CD4-positive, alpha-beta T cell (primary cell): ENCODE data around the gene SOCS6. TPM values are rescaled to one million over a fixed set of nuclear protein-coding genes. Genes with fewer than 3 reads are reported as not detected.

Source experiments
- ATAC-seq: fragments of 200-7000 bp; cut with Tn5 transposase; one replicate; pipeline ENCODE4 v1.10.0; 2022; ENCODE audit warnings: mild to moderate bottlenecking; ENCODE audit not compliant: poor library complexity
- CTCF ChIA-PET: fragments of 350-600 bp; sonication (Branson Sonifier 250); formaldehyde crosslinking; loops from one replicate; lab custom pipeline; 2021; ENCODE audit warnings: antibody characterized with exemption, inconsistent platforms; lab: Charles Lee
- POLR2A ChIA-PET: fragments of 350-600 bp; sonication (Branson Sonifier 250); formaldehyde crosslinking; loops from one replicate; lab custom pipeline; 2021; ENCODE audit warnings: antibody characterized with exemption, inconsistent platforms; lab: Charles Lee
- DNase-seq, 14 experiments: peaks; one replicate each; pipeline ENCODE4 v3.0.0-alpha.2; 2013 to 2020; ENCODE audit warnings: mixed read lengths in 2 of 14
- H3K27ac ChIP-seq, 2 donors: one replicate each; pipeline versions ENCODE4 v1.5.1 to v1.7.0; 2013; ENCODE audit warnings: low read length in 2 of 2, low read depth in 1 of 2, mild to moderate bottlenecking in 1 of 2
- H3K27me3 ChIP-seq, 2 experiments: 1 replicate in 1 of 2; 2 replicates in 1 of 2; pipeline versions ENCODE4 v1.6.1 to v1.7.0; 2013; ENCODE audit warnings: low read length in 2 of 2, control low read depth in 1 of 2, mild to moderate bottlenecking in 1 of 2, moderate library complexity in 1 of 2; ENCODE audit not compliant: insufficient read depth in 2 of 2, control insufficient read depth in 1 of 2
- H3K36me3 ChIP-seq: one replicate; pipeline ENCODE4 v1.6.1; 2013; ENCODE audit warnings: low read length, control low read depth; ENCODE audit not compliant: insufficient read depth
- H3K4me1 ChIP-seq: one replicate; pipeline ENCODE4 v1.6.1; 2013; ENCODE audit warnings: low read length, control low read depth; ENCODE audit not compliant: insufficient read depth
- H3K4me3 ChIP-seq: one replicate; pipeline ENCODE4 v1.5.1; 2013; ENCODE audit warnings: mild to moderate bottlenecking, low read length, moderate library complexity
- H3K9me3 ChIP-seq, 2 experiments: 1 replicate in 1 of 2; 2 replicates in 1 of 2; pipeline versions ENCODE4 v1.6.1 to v1.7.0; 2013; ENCODE audit warnings: low read length in 2 of 2, mild to moderate bottlenecking in 2 of 2, control low read depth in 1 of 2, moderate library complexity in 1 of 2; ENCODE audit not compliant: control insufficient read depth in 1 of 2, insufficient read depth in 1 of 2
- H3K27ac Mint-ChIP-seq: one replicate; pipeline ENCODE4 v1.8.0; 2020; ENCODE audit warnings: mixed read lengths
- H3K27me3 Mint-ChIP-seq: one replicate; pipeline ENCODE4 v1.8.0; 2021; ENCODE audit warnings: mixed read lengths
- H3K36me3 Mint-ChIP-seq: one replicate; pipeline ENCODE4 v1.8.0; 2021; ENCODE audit warnings: low read depth, mixed read lengths
- H3K4me1 Mint-ChIP-seq: one replicate; pipeline ENCODE4 v1.8.0; 2021; ENCODE audit warnings: low read depth, mixed read lengths
- H3K4me3 Mint-ChIP-seq: one replicate; pipeline ENCODE4 v1.8.0; 2020; ENCODE audit warnings: mild to moderate bottlenecking, mixed read lengths
- H3K9me3 Mint-ChIP-seq: one replicate; pipeline ENCODE4 v1.8.0; 2020; ENCODE audit warnings: mixed read lengths
- intact Hi-C, 2 experiments: fragments of 100-400 bp; cut with DNase I in 1 of 2; cut with micrococcal nuclease in 1 of 2; formaldehyde crosslinking; loops; one replicate each; pipeline versions ENCODE4 v1.15.1 to v1.9.0; 2023 to 2025; cut with DNase I, micrococcal nuclease
- total RNA-seq, 174 experiments: library from RNA in 2 of 174; stranded (reverse) in 2 of 174; gene quantifications; one replicate each; pipeline ENCODE4 v1.2.3 and lab custom pipeline; 2021 to 2026
- TF ChIP-seq, protein P1 (sequence below): fragments of 200-600 bp; IDR thresholded peaks from one replicate; pipeline ENCODE4 v1.8.0; 2022; ENCODE audit warnings: antibody characterized with exemption, mild to moderate bottlenecking

The SOCS6 gene
- total RNA-seq, 2 experiments from 2014 or later, result 1.8 to 2.5 TPM

DNA sequence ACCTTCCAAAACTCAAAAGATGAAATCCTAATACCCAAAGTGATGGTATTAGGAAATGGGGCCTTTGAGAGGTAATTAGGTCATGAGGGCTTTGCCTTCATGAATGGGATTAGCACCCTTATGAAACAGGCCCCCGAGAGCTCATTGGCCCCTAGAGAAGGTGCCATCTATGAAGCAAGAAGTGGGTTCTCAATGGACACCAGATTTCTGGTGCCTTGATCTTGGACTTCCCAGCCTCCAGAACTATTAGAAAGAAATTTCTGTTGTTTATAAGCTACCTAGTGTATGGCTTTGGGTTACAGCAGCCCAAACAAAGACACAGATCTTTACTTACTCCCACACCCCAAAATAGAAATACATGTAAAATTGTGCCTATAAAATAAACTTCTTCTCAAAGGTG, 45.4 kb downstream of the SOCS6 start:
- POLR2A ChIA-PET, result no interaction called here
- Mint-ChIP-seq H3K36me3 (no peaks in the 10 kb centered on the region), H3K27ac (no peak overlapping the region), H3K9me3 (no peaks in the 10 kb centered on the region), H3K4me1 (no peaks in the 10 kb centered on the region), H3K4me3 (no peak overlapping the region), H3K27me3 (no peaks in the 10 kb centered on the region)
- Histone ChIP-seq H3K27ac (no peak overlapping the region), H3K36me3 (no peaks in the 10 kb centered on the region), H3K4me1 (no peaks in the 10 kb centered on the region), H3K4me3 (no peak overlapping the region), H3K27me3 (no peaks in the 10 kb centered on the region), H3K9me3 (peaks cover 0 to 3% of the 10 kb centered on the region in 2 experiments)
- CTCF ChIA-PET, result no interaction called here
- TF ChIP-seq, protein P1, sequence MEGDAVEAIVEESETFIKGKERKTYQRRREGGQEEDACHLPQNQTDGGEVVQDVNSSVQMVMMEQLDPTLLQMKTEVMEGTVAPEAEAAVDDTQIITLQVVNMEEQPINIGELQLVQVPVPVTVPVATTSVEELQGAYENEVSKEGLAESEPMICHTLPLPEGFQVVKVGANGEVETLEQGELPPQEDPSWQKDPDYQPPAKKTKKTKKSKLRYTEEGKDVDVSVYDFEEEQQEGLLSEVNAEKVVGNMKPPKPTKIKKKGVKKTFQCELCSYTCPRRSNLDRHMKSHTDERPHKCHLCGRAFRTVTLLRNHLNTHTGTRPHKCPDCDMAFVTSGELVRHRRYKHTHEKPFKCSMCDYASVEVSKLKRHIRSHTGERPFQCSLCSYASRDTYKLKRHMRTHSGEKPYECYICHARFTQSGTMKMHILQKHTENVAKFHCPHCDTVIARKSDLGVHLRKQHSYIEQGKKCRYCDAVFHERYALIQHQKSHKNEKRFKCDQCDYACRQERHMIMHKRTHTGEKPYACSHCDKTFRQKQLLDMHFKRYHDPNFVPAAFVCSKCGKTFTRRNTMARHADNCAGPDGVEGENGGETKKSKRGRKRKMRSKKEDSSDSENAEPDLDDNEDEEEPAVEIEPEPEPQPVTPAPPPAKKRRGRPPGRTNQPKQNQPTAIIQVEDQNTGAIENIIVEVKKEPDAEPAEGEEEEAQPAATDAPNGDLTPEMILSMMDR, result no peak
- intact Hi-C loops, result no loop called here
- ATAC-seq (no peak), DNase-seq (no peak)

DNA sequence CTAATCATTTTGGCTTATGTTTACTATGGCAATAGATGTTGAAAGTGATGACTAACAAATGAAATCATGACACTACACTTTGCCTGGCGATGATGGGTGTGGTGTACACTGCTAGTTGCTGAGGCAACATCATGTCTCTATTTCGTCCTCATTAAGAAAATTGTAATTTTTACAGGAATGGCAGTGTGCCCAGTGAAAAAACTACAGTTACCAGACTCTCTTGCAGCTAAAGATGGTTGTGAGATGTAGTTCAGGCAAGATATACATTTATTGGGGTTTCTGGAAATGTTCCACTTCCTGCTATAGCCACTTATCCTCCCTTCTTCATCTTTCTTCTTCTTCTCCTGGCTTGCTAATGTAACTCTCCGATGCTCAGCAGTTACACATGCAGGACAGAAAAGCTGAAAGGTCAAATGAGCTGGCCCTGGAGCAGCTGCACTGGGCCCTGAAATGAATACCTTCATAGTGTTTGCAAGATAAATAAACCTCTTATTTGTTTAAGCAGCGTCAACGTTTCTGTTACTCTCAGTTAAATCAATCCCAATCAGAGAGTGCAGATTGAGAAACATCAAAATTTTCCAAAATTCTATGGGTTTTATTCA, 46.0 kb downstream of the SOCS6 start:
- intact Hi-C loops, result no loop called here
- no peak for DNase-seq
- H3K36me3 ChIP-seq, result no peaks in the 10 kb centered on the region
- ATAC-seq, result no peak
- ChIA-PET CTCF (no interaction called here), POLR2A (no interaction called here)
- H3K4me1 ChIP-seq, result no peaks in the 10 kb centered on the region
- TF ChIP-seq, protein P1, result no peak
- peaks cover 0 to 3% of the 10 kb centered on the region in 2 experiments for H3K9me3 ChIP-seq
- no peaks in the 10 kb centered on the region for H3K27me3 Mint-ChIP-seq
- no peak overlapping the region for H3K4me3 Mint-ChIP-seq
- no peak overlapping the region for H3K4me3 ChIP-seq
- no peak overlapping the region for H3K27ac Mint-ChIP-seq
- no peaks in the 10 kb centered on the region for H3K4me1 Mint-ChIP-seq
- no peaks in the 10 kb centered on the region for H3K36me3 Mint-ChIP-seq
- no peaks in the 10 kb centered on the region for H3K9me3 Mint-ChIP-seq
- H3K27ac ChIP-seq, result no peak overlapping the region
- H3K27me3 ChIP-seq, result no peaks in the 10 kb centered on the region

DNA sequence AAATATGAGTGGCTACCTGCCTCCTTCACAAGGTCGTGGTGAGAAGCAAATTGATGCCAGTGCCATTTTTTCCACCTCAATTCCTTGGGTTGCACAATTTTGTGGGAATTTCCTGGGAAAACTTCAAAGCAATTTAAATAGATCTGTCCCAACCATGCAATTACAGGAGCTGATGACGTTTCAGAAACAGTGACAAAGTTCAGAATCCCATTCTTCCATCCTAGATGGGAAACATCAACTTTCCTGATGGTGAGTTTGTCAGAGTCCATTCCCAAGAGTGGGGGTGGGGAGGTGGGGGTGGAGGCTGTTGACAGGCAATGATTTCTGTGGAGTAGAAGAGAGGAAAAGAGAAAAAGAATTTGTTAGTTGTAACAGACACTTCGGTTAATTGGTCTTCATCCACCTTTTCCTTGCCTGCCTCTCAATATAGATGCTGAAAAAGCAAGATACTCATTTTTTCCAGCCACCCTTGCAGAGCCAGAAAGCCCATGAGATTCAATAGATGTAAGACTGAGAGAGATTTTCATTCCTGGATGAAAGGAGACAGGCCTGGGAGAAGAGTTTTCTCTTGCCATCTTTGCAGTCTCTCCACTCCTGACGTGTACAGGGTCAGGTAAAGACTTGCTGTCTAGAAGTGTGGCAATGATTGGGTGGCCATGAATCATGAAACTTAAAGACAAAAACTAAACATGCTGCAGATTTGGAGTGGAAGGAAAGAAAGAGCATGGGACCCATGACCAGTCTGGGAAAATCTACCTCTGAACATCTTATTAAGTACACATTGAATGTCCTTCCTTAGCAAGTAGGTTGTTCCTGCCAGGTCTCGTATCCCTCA, 47.3 kb downstream of the SOCS6 start:
- TF ChIP-seq, protein P1, result no peak
- ATAC-seq, result no peak
- H3K36me3 Mint-ChIP-seq, result no peaks in the 10 kb centered on the region
- H3K27ac ChIP-seq, result no peak overlapping the region
- no peak overlapping the region for H3K27ac Mint-ChIP-seq
- intact Hi-C loops, result no loop called here
- H3K4me1 ChIP-seq, result no peaks in the 10 kb centered on the region
- peaks cover 0 to 3% of the 10 kb centered on the region in 2 experiments for H3K9me3 ChIP-seq
- H3K27me3 Mint-ChIP-seq, result no peaks in the 10 kb centered on the region
- no peaks in the 10 kb centered on the region for H3K27me3 ChIP-seq
- CTCF ChIA-PET, result no interaction called here
- no peaks in the 10 kb centered on the region for H3K4me1 Mint-ChIP-seq
- no peaks in the 10 kb centered on the region for H3K36me3 ChIP-seq
- H3K9me3 Mint-ChIP-seq, result no peaks in the 10 kb centered on the region
- POLR2A ChIA-PET, result no interaction called here
- no peak for DNase-seq
- H3K4me3 ChIP-seq, result no peak overlapping the region
- no peak overlapping the region for H3K4me3 Mint-ChIP-seq
